ENCODE measurements around the gene FBXW12. TPM values are rescaled to one million over a fixed set of nuclear protein-coding genes. Genes with fewer than 3 reads are reported as not detected.

FBXW12 gene
- total RNA-seq, 1 donor from 2014 or later, result 0.23 TPM

GRCh38 chr3:48410205-48411040, 38.4 kb downstream of the FBXW12 start:
- H3K4me3 ChIP-seq (ENCODE audit: low read depth, low read length), result no peak overlapping the region
- TF ChIP-seq CTCF (conservative IDR thresholded peaks at IDR 0.05; ENCODE audit: low read depth, low read length), result no peak
- no peak for DNase-seq (ENCODE audit: low read depth)

- H3K4me3 ChIP-seq (ENCODE audit: low read depth, low read length), result no peak overlapping the region
- TF ChIP-seq CTCF (conservative IDR thresholded peaks at IDR 0.05; ENCODE audit: low read depth, low read length), result no peak
- no peak for DNase-seq (ENCODE audit: low read depth)
Observed at GRCh38 chr3:48411041-48411588, 39.1 kb downstream of the FBXW12 start.

GRCh38 chr3:48411606-48412374, 39.8 kb downstream of the FBXW12 start:
- no peak for TF ChIP-seq CTCF (conservative IDR thresholded peaks at IDR 0.05; ENCODE audit: low read depth, low read length)
- DNase-seq (ENCODE audit: low read depth), result no peak
- H3K4me3 ChIP-seq (ENCODE audit: low read depth, low read length), result no peak overlapping the region

- H3K4me3 ChIP-seq (ENCODE audit: low read depth, low read length), result no peak overlapping the region
- no peak for TF ChIP-seq CTCF (conservative IDR thresholded peaks at IDR 0.05; ENCODE audit: low read depth, low read length)
- no peak for DNase-seq (ENCODE audit: low read depth)
Observed at GRCh38 chr3:48412375-48413001, 40.5 kb downstream of the FBXW12 start.

- DNase-seq (ENCODE audit: low read depth), result no peak
- H3K4me3 ChIP-seq (ENCODE audit: low read depth, low read length), result no peak overlapping the region
- TF ChIP-seq CTCF (conservative IDR thresholded peaks at IDR 0.05; ENCODE audit: low read depth, low read length), result no peak
Observed at GRCh38 chr3:48413086-48413485, 41.1 kb downstream of the FBXW12 start.

GRCh38 chr3:48413611-48414010, 41.6 kb downstream of the FBXW12 start:
- no peak for DNase-seq (ENCODE audit: low read depth)
- H3K4me3 ChIP-seq (ENCODE audit: low read depth, low read length), result no peak overlapping the region
- no peak for TF ChIP-seq CTCF (conservative IDR thresholded peaks at IDR 0.05; ENCODE audit: low read depth, low read length)

Data from epithelial cell of proximal tubule (primary cell).